Islet of Langerhans (tissue), 1 donor: Measurements from ENCODE around the gene TBC1D17.

ENCODE experiments used
- FAIRE-seq: peaks from one replicate; lab custom pipeline; 2011; peaks lifted over from hg19 to GRCh38; lab: Jason Lieb, UNC

TBC1D17 gene

GRCh38 chr19:49894011-49894664 is 16.6 kb downstream of the TBC1D17 start:
- FAIRE-seq, result no peak

- no peak for FAIRE-seq
Measured at GRCh38 chr19:49894879-49895565, 17.5 kb downstream of the TBC1D17 start.

GRCh38 chr19:49895566-49896297 is 18.2 kb downstream of the TBC1D17 start:
- no peak for FAIRE-seq

GRCh38 chr19:49896863-49897621 is 19.5 kb downstream of the TBC1D17 start, which contains the start of gene IL4I1:
Gene IL4I1, minus strand, starts transcription at chr19:49896887. Its CDS starts 727 bp downstream, at chr19:49896160.
- no peak for FAIRE-seq

- FAIRE-seq, result no peak
Measured at GRCh38 chr19:49904136-49904535, 26.6 kb downstream of the TBC1D17 start.

- no peak for FAIRE-seq
Measured at GRCh38 chr19:49906879-49907564, 29.5 kb downstream of the TBC1D17 start.

- no peak for FAIRE-seq
Measured at GRCh38 chr19:49907745-49908446, 30.4 kb downstream of the TBC1D17 start.

GRCh38 chr19:49908480-49909420 is 31.2 kb downstream of the TBC1D17 start:
- FAIRE-seq, result no peak

- FAIRE-seq, result no peak
Measured at GRCh38 chr19:49910179-49910578, 32.7 kb downstream of the TBC1D17 start.

GRCh38 chr19:49911381-49912145 is 34.1 kb downstream of the TBC1D17 start:
- FAIRE-seq, result no peak

- FAIRE-seq, result no peak
Measured at GRCh38 chr19:49912965-49913685, 35.6 kb downstream of the TBC1D17 start.

GRCh38 chr19:49913720-49914119 is 36.2 kb downstream of the TBC1D17 start:
- no peak for FAIRE-seq

- no peak for FAIRE-seq
Measured at GRCh38 chr19:49915271-49915670, 37.8 kb downstream of the TBC1D17 start.

GRCh38 chr19:49916839-49917733 is 39.6 kb downstream of the TBC1D17 start:
- FAIRE-seq, result no peak

- FAIRE-seq, result no peak
Measured at GRCh38 chr19:49918089-49918488, 40.6 kb downstream of the TBC1D17 start.

- no peak for FAIRE-seq
Measured at GRCh38 chr19:49920624-49921363, 43.3 kb downstream of the TBC1D17 start.
